HCT116 (cell line): ENCODE results near the gene ABHD12. TPM values are rescaled to one million over a fixed set of nuclear protein-coding genes. Genes with fewer than 3 reads are reported as not detected.

Experiments used
- ATAC-seq: fragments of 200-7000 bp; cut with Tn5 transposase; 2 replicates; pipeline ENCODE4 v1.9.1; 2020; ENCODE audit warnings: mild to moderate bottlenecking, moderate library complexity
- BruUV-seq: library from RNA; stranded (reverse); fragments of 400-500 nt; replicated peaks from 2 replicates; lab custom pipeline; 2021; lab: Mats Ljungman, UMichigan
- CTCF ChIA-PET: fragments of 300-600 bp; sonication (Branson Sonifier 250); formaldehyde crosslinking; loops from one replicate; lab custom pipeline; 2021; ENCODE audit warnings: antibody characterized with exemption; lab: Charles Lee
- POLR2A ChIA-PET: fragments of 300-600, 350-600 bp; sonication (Branson Sonifier 250); formaldehyde crosslinking; loops from one replicate; lab custom pipeline; 2021; ENCODE audit warnings: antibody characterized with exemption; lab: Charles Lee
- RAD21 ChIA-PET, 2 experiments: fragments of 300-600 bp; sonication (Branson Sonifier 250); formaldehyde crosslinking; loops; one replicate each; lab custom pipeline; 2023; ENCODE audit warnings: low total read pairs in 2 of 2; ENCODE audit not compliant: uncharacterized antibody in 2 of 2, unreplicated experiment in 2 of 2, low non-redundant PET in 1 of 2; lab: Charles Lee
- DNase-seq: peaks from one replicate; pipeline ENCODE4 v3.0.0-alpha.2; 2010; ENCODE audit warnings: low read depth, low spot score
- H2AFZ ChIP-seq: fragments of 200-600 bp; shearing (Covaris generic), sonication (generic); 2 replicates; pipeline ENCODE4 v1.6.1; 2017; ENCODE audit warnings: low read depth, mixed run types, mixed read lengths, antibody characterized with exemption, low read length; ENCODE audit not compliant: poor library complexity, severe bottlenecking
- H3K27ac ChIP-seq: 2 replicates; pipeline ENCODE4 v1.5.1; 2012; ENCODE audit warnings: low read depth, low read length
- H3K27me3 ChIP-seq: fragments of 200-600 bp; sonication (generic); 2 replicates; pipeline ENCODE4 v1.6.1; 2016; ENCODE audit warnings: mixed run types, low read length, mixed read lengths; ENCODE audit not compliant: insufficient read depth
- H3K36me3 ChIP-seq, 2 experiments: fragments of 200-500 bp in 1 of 2; fragments of 200-600 bp in 1 of 2; sonication (Bioruptor generic) in 1 of 2; sonication (generic) in 1 of 2; 2 replicates each; pipeline versions ENCODE4 v1.5.1 to v1.6.1; 2014 to 2016; ENCODE audit warnings: low read length in 2 of 2, inconsistent platforms in 1 of 2, mixed read lengths in 1 of 2, mixed run types in 1 of 2; ENCODE audit not compliant: insufficient read depth in 2 of 2, control insufficient read depth in 1 of 2
- H3K4me1 ChIP-seq, 2 experiments: fragments of 200-600 bp in 1 of 2; sonication (generic) in 1 of 2; 2 replicates each; pipeline versions ENCODE4 v1.5.1 to v1.6.1; 2012 to 2017; ENCODE audit warnings: low read length in 2 of 2, inconsistent platforms in 1 of 2, mild to moderate bottlenecking in 1 of 2, mixed read lengths in 1 of 2, mixed run types in 1 of 2, moderate library complexity in 1 of 2; ENCODE audit not compliant: insufficient read depth in 2 of 2, control insufficient read depth in 1 of 2
- H3K4me2 ChIP-seq: fragments of 200-600 bp; sonication (generic); 2 replicates; pipeline ENCODE4 v1.6.1; 2017; ENCODE audit warnings: mixed run types, low read length, mixed read lengths
- H3K4me3 ChIP-seq, 2 experiments: fragments of 200-600 bp in 1 of 2; sonication (generic) in 1 of 2; replicated peaks in 1 of 2; 2 replicates each; pipeline ENCODE4 v1.5.1; 2011 to 2016; ENCODE audit warnings: low read length in 2 of 2, control low read depth in 1 of 2, low read depth in 1 of 2, mild to moderate bottlenecking in 1 of 2, mixed read lengths in 1 of 2, mixed run types in 1 of 2
- H3K79me2 ChIP-seq: fragments of 200-600 bp; sonication (generic); 2 replicates; pipeline ENCODE4 v1.6.1; 2017; ENCODE audit warnings: mild to moderate bottlenecking, mixed run types, low read length, moderate library complexity, mixed read lengths; ENCODE audit not compliant: insufficient read depth
- H3K9ac ChIP-seq: fragments of 200-600 bp; sonication (generic); 2 replicates; pipeline ENCODE4 v1.6.1; 2016; ENCODE audit warnings: low read length, mixed read lengths
- H3K9me2 ChIP-seq: fragments of 200-600 bp; sonication (generic), shearing (Covaris generic); 2 replicates; pipeline ENCODE4 v1.6.1; 2017; ENCODE audit warnings: mixed run types, mild to moderate bottlenecking, moderate library complexity; ENCODE audit not compliant: insufficient read depth
- H3K9me3 ChIP-seq, 2 experiments: fragments of 200-500 bp in 1 of 2; fragments of 200-600 bp in 1 of 2; sonication (Bioruptor generic) in 1 of 2; sonication (generic) in 1 of 2; 2 replicates each; pipeline ENCODE4 v1.6.1; 2014 to 2017; ENCODE audit warnings: low read length in 2 of 2, mixed read lengths in 2 of 2, inconsistent platforms in 1 of 2, low read depth in 1 of 2, mild to moderate bottlenecking in 1 of 2, mixed run types in 1 of 2, moderate library complexity in 1 of 2; ENCODE audit not compliant: control insufficient read depth in 1 of 2, insufficient read depth in 1 of 2
- H4K20me1 ChIP-seq: fragments of 200-600 bp; sonication (generic), shearing (Covaris generic); 2 replicates; pipeline ENCODE4 v1.6.1; 2017; ENCODE audit warnings: mixed run types, mild to moderate bottlenecking, moderate library complexity; ENCODE audit not compliant: insufficient read depth
- CBX3 ChIP-seq: IDR thresholded peaks from 2 replicates; pipeline ENCODE4 v1.6.1; 2012; ENCODE audit warnings: low read depth
- CEBPB ChIP-seq: IDR thresholded peaks from 2 replicates; pipeline ENCODE4 v1.6.1; 2012; ENCODE audit warnings: low read depth
- EGR1 ChIP-seq: IDR thresholded peaks from 2 replicates; pipeline ENCODE4 v1.6.1; 2012; ENCODE audit warnings: low read depth
- EZH2 ChIP-seq: fragments of 200-600 bp; sonication (generic); IDR thresholded peaks from 2 replicates; pipeline ENCODE4 v1.6.1; 2017; ENCODE audit warnings: antibody characterized with exemption, mixed run types
- EZH2phosphoT487 ChIP-seq: fragments of 200-600 bp; IDR thresholded peaks from 2 replicates; pipeline ENCODE4 v1.6.1; 2018; ENCODE audit warnings: antibody characterized with exemption, borderline replicate concordance
- FOSL1 ChIP-seq: IDR thresholded peaks from 2 replicates; pipeline ENCODE4 v1.6.1; 2012; ENCODE audit warnings: low read depth
- JUND ChIP-seq: IDR thresholded peaks from 2 replicates; pipeline ENCODE4 v1.6.1; 2012
- MAX ChIP-seq: IDR thresholded peaks from 2 replicates; pipeline ENCODE4 v1.6.1; 2012
- POLR2A ChIP-seq: IDR thresholded peaks from 2 replicates; pipeline ENCODE4 v1.7.0; 2011; ENCODE audit warnings: borderline replicate concordance; ENCODE audit not compliant: insufficient read depth, insufficient read length; ENCODE audit errors: extremely low read depth
- RAD21 ChIP-seq: IDR thresholded peaks from 2 replicates; pipeline ENCODE4 v1.6.1; 2012; ENCODE audit warnings: low read depth, mild to moderate bottlenecking
- SIN3A ChIP-seq: IDR thresholded peaks from 2 replicates; pipeline ENCODE4 v1.6.1; 2012; ENCODE audit warnings: low read depth
- SP1 ChIP-seq: IDR thresholded peaks from 2 replicates; pipeline ENCODE4 v1.6.1; 2012; ENCODE audit warnings: low read depth
- SRF ChIP-seq: IDR thresholded peaks from 2 replicates; pipeline ENCODE4 v1.6.1; 2012; ENCODE audit warnings: low read depth
- TCF7L2 ChIP-seq: IDR thresholded peaks from 2 replicates; pipeline ENCODE4 v1.7.0; 2011; ENCODE audit warnings: borderline replicate concordance, inconsistent platforms; ENCODE audit not compliant: insufficient read depth, insufficient read length; ENCODE audit errors: extremely low read depth
- YY1 ChIP-seq: IDR thresholded peaks from 2 replicates; pipeline ENCODE4 v1.6.1; 2011; ENCODE audit warnings: low read length, low read depth, moderate library complexity, mild to moderate bottlenecking; ENCODE audit not compliant: insufficient replicate concordance; ENCODE audit errors: extremely low read depth
- ZFX ChIP-seq: fragments of 450-650 bp; IDR thresholded peaks from 2 replicates; pipeline ENCODE4 v1.6.1; 2017
- ZNF274 ChIP-seq: fragments of 200-500 bp; sonication (Bioruptor generic); IDR thresholded peaks from 2 replicates; pipeline ENCODE4 v1.6.1; 2014; ENCODE audit warnings: mild to moderate bottlenecking, low read depth, low read length, inconsistent platforms
- intact Hi-C: fragments of 100-400 bp; cut with micrococcal nuclease; formaldehyde crosslinking; loops from 2 replicates; pipeline ENCODE4 v1.10.0; 2022
- total RNA-seq: library from RNA; stranded (reverse); gene quantifications from one replicate; pipeline ENCODE4 v1.2.1, GENCODE V29; 2021; ENCODE audit not compliant: unreplicated experiment

The ABHD12 gene
- total RNA-seq, 1 experiment from 2014 or later, result 31.7 TPM

- H2AFZ ChIP-seq, result no peak overlapping the region
- ATAC-seq, result no peak
- ChIA-PET POLR2A (no interaction called here), RAD21 (no interaction called here), CTCF (no interaction called here)
- H3K4me3 ChIP-seq, result no peak overlapping the region
- no peak overlapping the region for H3K4me2 ChIP-seq
- no peaks in the 10 kb centered on the region for H3K79me2 ChIP-seq
- H4K20me1 ChIP-seq, result no peaks in the 10 kb centered on the region
- intact Hi-C loops, result loop anchor here (10.0 kb wide), 1 partner anchor 59 kb away; no protein-coding TSS in a partner anchor
- BruUV-seq, result no TSS peak
- TF ChIP-seq SRF (no peak), CEBPB (no peak), ZFX (no peak)
- H3K9ac ChIP-seq, result no peak overlapping the region
- no peaks in the 10 kb centered on the region for H3K27me3 ChIP-seq
- no peaks in the 10 kb centered on the region for H3K9me2 ChIP-seq
- no peak for DNase-seq
- peaks cover 0 to 14% of the 10 kb centered on the region in 2 experiments; a peak in 2 of 4 replicates for H3K4me1 ChIP-seq
- H3K36me3 ChIP-seq, result no peaks in the 10 kb centered on the region; a peak in 1 of 4 replicates
- H3K9me3 ChIP-seq, result no peaks in the 10 kb centered on the region
- no peak overlapping the region for H3K27ac ChIP-seq
Observed at GRCh38 chr20:25323496-25324246, 67.0 kb downstream of the ABHD12 start.

GRCh38 chr20:25321991-25322390 is 68.6 kb downstream of the ABHD12 start:
- intact Hi-C loops, result loop anchor here (10.0 kb wide), 1 partner anchor 57 kb away; no protein-coding TSS in a partner anchor
- DNase-seq (no peak), ATAC-seq (no peak)
- Histone ChIP-seq H2AFZ (no peak overlapping the region), H3K9me3 (no peaks in the 10 kb centered on the region), H3K36me3 (no peaks in the 10 kb centered on the region; a peak in 1 of 4 replicates), H3K27ac (no peak overlapping the region), H3K27me3 (no peaks in the 10 kb centered on the region), H3K4me2 (no peak overlapping the region), H3K4me1 (peaks cover 0 to 14% of the 10 kb centered on the region in 2 experiments; a peak in 2 of 4 replicates), H3K9me2 (no peaks in the 10 kb centered on the region), H3K4me3 (no peak overlapping the region), H3K79me2 (no peaks in the 10 kb centered on the region), H4K20me1 (no peaks in the 10 kb centered on the region), H3K9ac (no peak overlapping the region)
- ChIA-PET RAD21 (no interaction called here), CTCF (no interaction called here), POLR2A (no interaction called here)
- no TSS peak for BruUV-seq
- TF ChIP-seq JUND, result no peak
- TF ChIP-seq CBX3, result no peak
- TF ChIP-seq TCF7L2, result no peak
- no peak for TF ChIP-seq ZNF274
- no peak for TF ChIP-seq POLR2A
- no peak for TF ChIP-seq SIN3A
- no peak for TF ChIP-seq SP1
- TF ChIP-seq FOSL1, result no peak
- TF ChIP-seq MAX, result no peak
- no peak for TF ChIP-seq EGR1
- TF ChIP-seq EZH2, result no peak
- no peak for TF ChIP-seq SRF
- no peak for TF ChIP-seq YY1
- no peak for TF ChIP-seq RAD21
- TF ChIP-seq EZH2phosphoT487, result no peak
- no peak for TF ChIP-seq CEBPB
